K562 (cell line): ENCODE results near the gene ST3GAL3. TPM values are rescaled to one million over a fixed set of nuclear protein-coding genes. Genes with fewer than 3 reads are reported as not detected.

Experiments
- ATAC-seq: fragments of 200-7000 bp; cut with Tn5 transposase; 3 replicates; pipeline ENCODE4 v1.9.1; 2020; ENCODE audit warnings: moderate library complexity
- BruUV-seq: library from RNA; stranded (reverse); fragments of 400-500 nt; replicated peaks from 2 replicates; lab custom pipeline; 2021; lab: Mats Ljungman, UMichigan
- CTCF ChIA-PET: fragments of 300-600 bp; formaldehyde crosslinking; extraction: SDS; loops from one replicate; lab custom pipeline; 2021; ENCODE audit warnings: low intra/inter-chr PET ratio; lab: Yijun Ruan, JAX
- POLR2A ChIA-PET: fragments of 300-600, 350-650 bp; sonication (Branson Sonifier 250); formaldehyde crosslinking; extraction: SDS; loops from one replicate; lab custom pipeline; 2021; ENCODE audit warnings: antibody characterized with exemption, inconsistent platforms; lab: Yijun Ruan, JAX
- DNase-seq, 4 experiments: peaks; one replicate each; pipeline versions ENCODE4 v3.0.0 to v3.0.0-alpha.2; 2011 to 2018; ENCODE audit warnings: low spot score in 3 of 4, mixed read lengths in 3 of 4; ENCODE audit errors: extremely low read depth in 1 of 4
- FAIRE-seq: peaks from 2 replicates; lab custom pipeline; 2011; peaks lifted over from hg19 to GRCh38; lab: Jason Lieb, UNC
- H2AFZ ChIP-seq: 2 replicates; pipeline ENCODE4 v1.6.0; 2011; ENCODE audit warnings: low read depth, low read length, control low read depth, inconsistent platforms
- H3K27ac ChIP-seq: fragments of 200-600 bp; 3 replicates; pipeline ENCODE4 v1.8.0; 2011; ENCODE audit warnings: low read depth, mild to moderate bottlenecking, control low read depth, inconsistent platforms, low read length, moderate library complexity, mixed read lengths; ENCODE audit errors: extremely low read depth
- H3K27me3 ChIP-seq, 2 experiments: fragments of 300-600 bp in 1 of 2; 2 replicates in 1 of 2; 3 replicates in 1 of 2; pipeline versions ENCODE4 v1.6.0 to v1.8.0; 2011; ENCODE audit warnings: inconsistent platforms in 2 of 2, low read length in 2 of 2, mild to moderate bottlenecking in 1 of 2, mixed read lengths in 1 of 2, moderate library complexity in 1 of 2; ENCODE audit not compliant: control insufficient read depth in 2 of 2, insufficient read depth in 2 of 2
- H3K36me3 ChIP-seq: fragments of 300-600 bp; 3 replicates; pipeline ENCODE4 v1.8.0; 2011; ENCODE audit warnings: mild to moderate bottlenecking, low read length, inconsistent platforms; ENCODE audit not compliant: control insufficient read depth, insufficient read depth
- H3K4me1 ChIP-seq, 2 experiments: fragments of 200-600 bp in 1 of 2; replicated peaks in 1 of 2; 2 replicates in 1 of 2; 3 replicates in 1 of 2; pipeline versions ENCODE4 v1.5.1 to v1.8.0; 2011; ENCODE audit warnings: inconsistent platforms in 2 of 2, low read length in 2 of 2, mild to moderate bottlenecking in 1 of 2, mixed read lengths in 1 of 2, moderate library complexity in 1 of 2; ENCODE audit not compliant: control insufficient read depth in 2 of 2, insufficient read depth in 2 of 2
- H3K4me2 ChIP-seq: 2 replicates; pipeline ENCODE4 v1.6.1; 2011; ENCODE audit warnings: low read length, control low read depth, inconsistent platforms, mixed read lengths; ENCODE audit not compliant: insufficient read depth
- H3K4me3 ChIP-seq: fragments of 200-600 bp; sonication (generic), shearing (Covaris generic); 2 replicates; pipeline ENCODE4 v1.5.1; 2016; ENCODE audit warnings: control low read depth, inconsistent platforms
- H3K79me2 ChIP-seq: fragments of 200-600 bp; 3 replicates; pipeline ENCODE4 v1.8.0; 2011; ENCODE audit warnings: low read length, inconsistent platforms; ENCODE audit not compliant: control insufficient read depth, insufficient read depth
- H3K9ac ChIP-seq, 2 experiments: 2 replicates each; pipeline versions ENCODE4 v1.6.0 to v1.6.1; 2011; ENCODE audit warnings: low read depth in 2 of 2, low read length in 2 of 2, control low read depth in 1 of 2, inconsistent platforms in 1 of 2, mild to moderate bottlenecking in 1 of 2, mixed read lengths in 1 of 2; ENCODE audit not compliant: insufficient read depth in 1 of 2
- H3K9me1 ChIP-seq: one replicate; pipeline ENCODE4 v1.6.0; 2011; ENCODE audit warnings: inconsistent platforms, mild to moderate bottlenecking, low read length, moderate library complexity; ENCODE audit not compliant: control insufficient read depth, insufficient read depth
- H3K9me3 ChIP-seq: replicated peaks from 2 replicates; pipeline ENCODE4 v1.5.1; 2011; ENCODE audit warnings: low read depth, low read length, inconsistent platforms; ENCODE audit not compliant: control insufficient read depth, insufficient read depth
- H4K20me1 ChIP-seq: replicated peaks from 2 replicates; pipeline ENCODE4 v1.6.1; 2011; ENCODE audit warnings: low read length, inconsistent platforms, mixed read lengths; ENCODE audit not compliant: control insufficient read depth, insufficient read depth
- ARID2 ChIP-seq: fragments of 450-650 bp; IDR thresholded peaks from 2 replicates; pipeline ENCODE4 v1.6.1; 2017; ENCODE audit warnings: antibody characterized with exemption, mild to moderate bottlenecking
- ATF1 ChIP-seq, 2 experiments: fragments of 450-650 bp in 1 of 2; IDR thresholded peaks; 2 replicates each; pipeline ENCODE4 v1.6.1; 2016; ENCODE audit warnings: missing compliant biosample characterization in 1 of 2, missing genetic modification characterization in 1 of 2
- C11orf30 ChIP-seq: fragments of 450-650 bp; IDR thresholded peaks from 2 replicates; pipeline ENCODE4 v1.6.1; 2016; ENCODE audit warnings: low read depth, mild to moderate bottlenecking
- DNMT1 ChIP-seq: fragments of 450-650 bp; IDR thresholded peaks from 2 replicates; pipeline ENCODE4 v1.6.1; 2016; ENCODE audit warnings: antibody characterized with exemption, mild to moderate bottlenecking
- ILF3 ChIP-seq: fragments of 450-650 bp; IDR thresholded peaks from 2 replicates; pipeline ENCODE4 v1.6.1; 2018; ENCODE audit warnings: antibody characterized with exemption, mild to moderate bottlenecking, moderate library complexity, borderline replicate concordance
- IRF2 ChIP-seq: sonication (generic); formaldehyde crosslinking; IDR thresholded peaks from 2 replicates; pipeline ENCODE4 v1.8.1; 2022; ENCODE audit warnings: mild to moderate bottlenecking, missing genetic modification reagents
- JUN ChIP-seq, 2 experiments: sonication (generic) in 1 of 2; formaldehyde crosslinking in 1 of 2; IDR thresholded peaks; 2 replicates each; pipeline versions ENCODE4 v1.6.1 to v1.8.0; 2012 to 2022; ENCODE audit warnings: borderline replicate concordance in 2 of 2, mild to moderate bottlenecking in 2 of 2, improper control_type of control experiment in 1 of 2, low read depth in 1 of 2, low read length in 1 of 2, missing genetic modification reagents in 1 of 2
- KLF13 ChIP-seq: fragments of 450-650 bp; IDR thresholded peaks from 2 replicates; pipeline ENCODE4 v1.6.1; 2016; ENCODE audit warnings: missing genetic modification characterization, low read depth, mild to moderate bottlenecking, missing compliant biosample characterization, moderate library complexity, borderline replicate concordance
- POLR2G ChIP-seq: fragments of 200-400 bp; formaldehyde crosslinking; IDR thresholded peaks from 2 replicates; pipeline ENCODE4 v1.6.1; 2017; ENCODE audit warnings: low read depth, mild to moderate bottlenecking, antibody characterized with exemption, low read length, moderate library complexity
- PRDM10 ChIP-seq: fragments of 450-650 bp; IDR thresholded peaks from 2 replicates; pipeline ENCODE4 v1.6.1; 2018; ENCODE audit not compliant: partially characterized antibody
- SMARCB1 ChIP-seq: IDR thresholded peaks from 2 replicates; pipeline ENCODE4 v1.6.1; 2011; ENCODE audit warnings: improper control_type of control experiment, low read depth; ENCODE audit not compliant: insufficient read length
- USF1 ChIP-seq: sonication (generic); formaldehyde crosslinking; IDR thresholded peaks from 2 replicates; pipeline ENCODE4 v1.9.0; 2022; ENCODE audit warnings: mild to moderate bottlenecking, missing genetic modification reagents
- ZKSCAN3 ChIP-seq: fragments of 250-450 bp; sonication (Bioruptor Pico); IDR thresholded peaks from 2 replicates; pipeline ENCODE4 v1.4.0; 2020
- ZNF280B ChIP-seq: fragments of 250-450 bp; sonication (Bioruptor Pico); IDR thresholded peaks from 2 replicates; pipeline ENCODE4 v1.5.1; 2021; ENCODE audit warnings: mild to moderate bottlenecking
- ZNF3 ChIP-seq: fragments of 250-450 bp; sonication (Bioruptor Pico); IDR thresholded peaks from 2 replicates; pipeline ENCODE4 v1.5.0; 2021; ENCODE audit warnings: mild to moderate bottlenecking, moderate library complexity
- ZNF41 ChIP-seq: fragments of 250-450 bp; sonication (Bioruptor Pico); conservative IDR thresholded peaks from 2 replicates; pipeline ENCODE4 v1.4.0; 2020; ENCODE audit warnings: mild to moderate bottlenecking
- WGBS: fragments of 100-300 bp; shearing (Covaris generic); methylation state at CpG from one replicate; pipeline ENCODE4 v1.1.6; 2016; ENCODE audit warnings: low coverage, mixed read lengths; ENCODE audit not compliant: insufficient coverage; ENCODE audit errors: missing lambda C conversion rate; 5-methylcytosine and 5-hydroxymethylcytosine counted together
- in situ Hi-C: fragments of 300-500 bp; cut with MboI; formaldehyde crosslinking; loops from 4 replicates; pipeline ENCODE4 v1.15.0; 2018; ENCODE audit warnings: inconsistent platforms, mixed read lengths
- intact Hi-C: fragments of 100-400 bp; cut with micrococcal nuclease; formaldehyde crosslinking; loops from 2 replicates; pipeline ENCODE4 v1.14.2; 2022
- polyA plus RNA-seq, 8 experiments: library from polyadenylated mRNA; depleted of rRNA in 4 of 8; stranded (reverse) in 5 of 8; unstranded in 3 of 8; fragments of >200 nt; fragmentation: Nextera tagmentation in 2 of 8; fragmentation: Illumina TruSeq in 1 of 8; extraction: Ambion mirVana in 2 of 8; extraction: Trizol in 1 of 8; gene quantifications; 2 replicates each; pipeline versions ENCODE4 v1.2.1 to v1.2.3, GENCODE V29; 2011 to 2014; ENCODE audit warnings: inconsistent platforms in 1 of 8, missing spikeins in 1 of 8
- total RNA-seq, 7 experiments: library from RNA; depleted of rRNA in 6 of 7; stranded (reverse); fragments of >200 nt in 6 of 7; fragmentation: Illumina TruSeq in 2 of 7; extraction: Trizol in 2 of 7; gene quantifications; 2 replicates each; pipeline versions ENCODE4 v1.2.1 to v1.2.3, GENCODE V29; 2011 to 2021; ENCODE audit warnings: low replicate concordance in 1 of 7

Gene ST3GAL3
- total and polyA plus RNA-seq, 9 of the 15 experiments (the other 6 are each of a cell fraction or from before 2014, with no cell fraction given), result 1.2 to 18.9 (median 11.0) TPM

DNA sequence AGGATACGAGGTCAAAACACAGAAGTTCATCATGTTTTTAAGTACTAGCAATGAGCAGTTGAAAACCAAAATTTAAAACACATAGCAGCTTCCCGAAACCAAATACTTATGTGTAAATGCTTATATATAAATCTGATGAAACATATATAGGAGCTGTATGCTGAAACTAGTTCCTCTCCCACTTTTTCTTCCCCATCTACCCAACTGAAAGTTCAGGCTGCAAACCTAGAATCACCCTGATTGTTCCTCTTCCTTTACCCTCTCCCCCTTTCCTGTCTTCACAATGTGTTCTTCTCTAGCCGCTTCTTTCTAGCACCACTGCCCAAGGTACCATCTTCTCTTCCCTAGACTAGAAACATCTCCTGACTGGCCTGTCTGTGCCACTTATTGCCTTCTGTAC lies 90.6 kb downstream of the ST3GAL3 start:
- no peak overlapping the region for H3K27ac ChIP-seq
- no peak for ATAC-seq
- no peaks in the 10 kb centered on the region for H3K79me2 ChIP-seq
- H3K27me3 ChIP-seq, result no peaks in the 10 kb centered on the region
- TF ChIP-seq SMARCB1, result no peak
- TF ChIP-seq USF1 (CRISPR knock-in tag), result no peak
- no peak for TF ChIP-seq ZNF280B
- no peak for TF ChIP-seq DNMT1
- no peak for TF ChIP-seq ILF3
- TF ChIP-seq ZKSCAN3, result no peak
- TF ChIP-seq ARID2, result no peak
- TF ChIP-seq ATF1 (CRISPR knock-in tag; IDR thresholded peaks at IDR 0.05), result no peak
- no peak for TF ChIP-seq ATF1 (tag; IDR thresholded peaks at IDR 0.05)
- TF ChIP-seq PRDM10, result no peak
- no peak for TF ChIP-seq POLR2G
- no peak for TF ChIP-seq ZNF41
- TF ChIP-seq JUN (IDR thresholded peaks at IDR 0.05; ENCODE audit: borderline replicate concordance, low read depth, low read length), result no peak
- TF ChIP-seq JUN (CRISPR knock-in tag; IDR thresholded peaks at IDR 0.05; ENCODE audit: borderline replicate concordance), result no peak
- no peak for TF ChIP-seq C11orf30
- no peak for TF ChIP-seq KLF13 (tag)
- no peak for TF ChIP-seq ZNF3
- no peak for TF ChIP-seq IRF2 (CRISPR knock-in tag)
- in situ Hi-C loops (no loop called here), intact Hi-C loops (no loop called here)
- no peak for DNase-seq
- BruUV-seq, result no TSS peak
- ChIA-PET CTCF (no interaction called here), POLR2A (no interaction called here)
- H3K4me1 ChIP-seq, result peaks cover 0 to 8% of the 10 kb centered on the region in 2 experiments; a peak in 4 of 5 replicates
- no peak for FAIRE-seq
- H3K9me3 ChIP-seq, result no peaks in the 10 kb centered on the region
- peaks cover 4% of the 10 kb centered on the region; the same call in 2 of the 3 replicates for H3K36me3 ChIP-seq
- no peak overlapping the region for H3K4me2 ChIP-seq
- no peak overlapping the region for H2AFZ ChIP-seq
- H3K9ac ChIP-seq, result no peak overlapping the region
- no peaks in the 10 kb centered on the region for H3K9me1 ChIP-seq
- H3K4me3 ChIP-seq, result no peak overlapping the region
- H4K20me1 ChIP-seq, result no peaks in the 10 kb centered on the region
- 89% methylated on average over 3 of the region's 3 CpGs for WGBS
